ENCODE data around the gene GREM1.

GREM1 gene

GRCh38 chr15:32732574-32733157 is 14.9 kb downstream of the GREM1 start:
- no peak for DNase-seq (ENCODE audit: low read depth)

GRCh38 chr15:32733281-32733680 is 15.5 kb downstream of the GREM1 start:
- no peak for DNase-seq (ENCODE audit: low read depth)

GRCh38 chr15:32735989-32736700 is 18.3 kb downstream of the GREM1 start:
- no peak for DNase-seq (ENCODE audit: low read depth)

GRCh38 chr15:32736701-32737061 is 18.9 kb downstream of the GREM1 start:
- DNase-seq (ENCODE audit: low read depth): no peak

GRCh38 chr15:32737304-32737703 is 19.5 kb downstream of the GREM1 start:
- DNase-seq (ENCODE audit: low read depth): no peak

- DNase-seq (ENCODE audit: low read depth): no peak
These were observed 20.9 kb downstream of the GREM1 start for GRCh38 chr15:32738666-32739065.

- no peak for DNase-seq (ENCODE audit: low read depth)
These were observed 21.8 kb downstream of the GREM1 start for GRCh38 chr15:32739522-32740063.

GRCh38 chr15:32743411-32744140 is 25.8 kb downstream of the GREM1 start:
- DNase-seq (ENCODE audit: low read depth): peak; percentile 1

- DNase-seq (ENCODE audit: low read depth): no peak
These were observed 28.5 kb downstream of the GREM1 start for GRCh38 chr15:32746116-32746857.

- no peak for DNase-seq (ENCODE audit: low read depth)
These were observed 30.1 kb downstream of the GREM1 start for GRCh38 chr15:32747921-32748342.

GRCh38 chr15:32750979-32751378 is 33.2 kb downstream of the GREM1 start:
- DNase-seq (ENCODE audit: low read depth): no peak

GRCh38 chr15:32757426-32757825 is 39.6 kb downstream of the GREM1 start:
- DNase-seq (ENCODE audit: low read depth): no peak

- DNase-seq (ENCODE audit: low read depth): no peak
These were observed 45.5 kb downstream of the GREM1 start for GRCh38 chr15:32763295-32763694.

GRCh38 chr15:32765236-32765635 is 47.4 kb downstream of the GREM1 start:
- no peak for DNase-seq (ENCODE audit: low read depth)

GRCh38 chr15:32766101-32766500 is 48.3 kb downstream of the GREM1 start:
- DNase-seq (ENCODE audit: low read depth): no peak

GRCh38 chr15:32767236-32767635 is 49.4 kb downstream of the GREM1 start:
- DNase-seq (ENCODE audit: low read depth): no peak

- no peak for DNase-seq (ENCODE audit: low read depth)
These were observed 56.2 kb downstream of the GREM1 start for GRCh38 chr15:32774022-32774421.

- DNase-seq (ENCODE audit: low read depth): no peak
These were observed 57.3 kb downstream of the GREM1 start for GRCh38 chr15:32775103-32775502.

- DNase-seq (ENCODE audit: low read depth): no peak
These were observed 60.8 kb downstream of the GREM1 start for GRCh38 chr15:32778391-32779176.

GRCh38 chr15:32781781-32782180 is 64.0 kb downstream of the GREM1 start:
- no peak for DNase-seq (ENCODE audit: low read depth)

- no peak for DNase-seq (ENCODE audit: low read depth)
These were observed 66.8 kb downstream of the GREM1 start for GRCh38 chr15:32784581-32784980.

- DNase-seq (ENCODE audit: low read depth): no peak
These were observed 69.1 kb downstream of the GREM1 start for GRCh38 chr15:32786906-32787305.
